ENCODE data around the gene SIRT6. TPM values are rescaled to one million over a fixed set of nuclear protein-coding genes. Genes with fewer than 3 reads are reported as not detected.

The SIRT6 gene
- total RNA-seq, 1 experiment from 2014 or later = 28.1 TPM

DNA sequence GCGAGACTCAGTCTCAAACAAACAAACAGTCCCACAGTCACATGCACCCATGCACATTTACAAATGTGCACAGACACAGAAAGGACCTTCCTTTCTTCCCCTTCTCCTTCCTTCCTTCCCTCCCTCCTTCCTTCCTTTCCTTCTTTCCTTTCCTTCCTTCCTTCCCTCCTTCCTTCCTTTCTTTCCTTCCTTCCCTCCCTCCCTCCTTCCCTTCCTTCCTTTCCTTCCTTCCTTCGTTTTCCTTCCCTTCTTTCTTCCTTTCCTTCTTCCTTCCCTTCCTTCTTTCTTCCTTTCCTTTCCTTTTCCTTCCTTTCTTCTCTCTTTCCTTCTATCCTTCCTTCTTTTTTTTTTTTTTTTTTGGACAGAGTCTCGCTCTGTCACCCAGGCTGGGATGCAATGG, 30.8 kb upstream of the SIRT6 start:
- POLR2A ChIA-PET = no interaction called here
- no peak for ATAC-seq

GRCh38 chr19:4210166-4210731, 27.9 kb upstream of the SIRT6 start:
- Mint-ChIP-seq H3K27me3 (ENCODE audit: low read depth) (no peaks in the 10 kb centered on the region), H3K36me3 (no peaks in the 10 kb centered on the region), H3K27ac (no peak overlapping the region), H3K9me3 (no peaks in the 10 kb centered on the region), H3K4me1 (peaks cover 3% of the 10 kb centered on the region; the same call in 1 of the 2 replicates), H3K4me3 (no peak overlapping the region)
- ATAC-seq = no peak
- DNase-seq (ENCODE audit: low spot score) = no peak
- POLR2A ChIA-PET = no interaction called here
- no peak for TF ChIP-seq ZNF416 (CRISPR knock-in tag; IDR thresholded peaks at IDR 0.05)
- TF ChIP-seq GTF2I (CRISPR knock-in tag; conservative IDR thresholded peaks at IDR 0.05) = 0 out of 2 replicates have a peak, but pooled peaks have one; percentile 64
- TF ChIP-seq HMGA2 (CRISPR knock-in tag; IDR thresholded peaks at IDR 0.05) = no peak
- TF ChIP-seq SP1 (CRISPR knock-in tag; conservative IDR thresholded peaks at IDR 0.05) = no peak
- CTCF ChIA-PET = interaction anchor here (2.1 kb wide), 1 partner anchor 70 kb away, joined by 6 read pairs; no protein-coding TSS in a partner anchor

More for the DNA sequence above, 30.8 kb upstream of the SIRT6 start:
- H3K27ac Mint-ChIP-seq = no peak overlapping the region
- H3K36me3 Mint-ChIP-seq = peaks cover 7% of the 10 kb centered on the region
- no peak for DNase-seq (ENCODE audit: low spot score)
- CTCF ChIA-PET = interaction anchor here (0.7 kb wide), 1 partner anchor 12 kb away, joined by 3 read pairs; no protein-coding TSS in a partner anchor
- H3K4me1 Mint-ChIP-seq = peaks cover 3% of the 10 kb centered on the region; the same call in 1 of the 2 replicates
- no peak for TF ChIP-seq ESRRA (CRISPR knock-in tag; IDR thresholded peaks at IDR 0.05; ENCODE audit: borderline replicate concordance)
- TF ChIP-seq, protein P1, sequence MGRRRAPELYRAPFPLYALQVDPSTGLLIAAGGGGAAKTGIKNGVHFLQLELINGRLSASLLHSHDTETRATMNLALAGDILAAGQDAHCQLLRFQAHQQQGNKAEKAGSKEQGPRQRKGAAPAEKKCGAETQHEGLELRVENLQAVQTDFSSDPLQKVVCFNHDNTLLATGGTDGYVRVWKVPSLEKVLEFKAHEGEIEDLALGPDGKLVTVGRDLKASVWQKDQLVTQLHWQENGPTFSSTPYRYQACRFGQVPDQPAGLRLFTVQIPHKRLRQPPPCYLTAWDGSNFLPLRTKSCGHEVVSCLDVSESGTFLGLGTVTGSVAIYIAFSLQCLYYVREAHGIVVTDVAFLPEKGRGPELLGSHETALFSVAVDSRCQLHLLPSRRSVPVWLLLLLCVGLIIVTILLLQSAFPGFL (CRISPR knock-in tag; IDR thresholded peaks at IDR 0.05; ENCODE audit: borderline replicate concordance) = no peak
- TF ChIP-seq, protein P2, sequence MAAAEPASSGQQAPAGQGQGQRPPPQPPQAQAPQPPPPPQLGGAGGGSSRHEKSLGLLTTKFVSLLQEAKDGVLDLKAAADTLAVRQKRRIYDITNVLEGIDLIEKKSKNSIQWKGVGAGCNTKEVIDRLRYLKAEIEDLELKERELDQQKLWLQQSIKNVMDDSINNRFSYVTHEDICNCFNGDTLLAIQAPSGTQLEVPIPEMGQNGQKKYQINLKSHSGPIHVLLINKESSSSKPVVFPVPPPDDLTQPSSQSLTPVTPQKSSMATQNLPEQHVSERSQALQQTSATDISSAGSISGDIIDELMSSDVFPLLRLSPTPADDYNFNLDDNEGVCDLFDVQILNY (CRISPR knock-in tag; IDR thresholded peaks at IDR 0.05) = no peak
- no peak for TF ChIP-seq IRF2 (CRISPR knock-in tag; IDR thresholded peaks at IDR 0.05; ENCODE audit: borderline replicate concordance, low read depth)
- TF ChIP-seq TP53 (CRISPR knock-in tag; IDR thresholded peaks at IDR 0.05) = no peak
- TF ChIP-seq FOXJ3 (CRISPR knock-in tag; IDR thresholded peaks at IDR 0.05; ENCODE audit: borderline replicate concordance) = no peak
- no peak for TF ChIP-seq TEAD1 (CRISPR knock-in tag; IDR thresholded peaks at IDR 0.05)
- TF ChIP-seq JUN (CRISPR knock-in tag; IDR thresholded peaks at IDR 0.05) = no peak
- TF ChIP-seq, protein P3, sequence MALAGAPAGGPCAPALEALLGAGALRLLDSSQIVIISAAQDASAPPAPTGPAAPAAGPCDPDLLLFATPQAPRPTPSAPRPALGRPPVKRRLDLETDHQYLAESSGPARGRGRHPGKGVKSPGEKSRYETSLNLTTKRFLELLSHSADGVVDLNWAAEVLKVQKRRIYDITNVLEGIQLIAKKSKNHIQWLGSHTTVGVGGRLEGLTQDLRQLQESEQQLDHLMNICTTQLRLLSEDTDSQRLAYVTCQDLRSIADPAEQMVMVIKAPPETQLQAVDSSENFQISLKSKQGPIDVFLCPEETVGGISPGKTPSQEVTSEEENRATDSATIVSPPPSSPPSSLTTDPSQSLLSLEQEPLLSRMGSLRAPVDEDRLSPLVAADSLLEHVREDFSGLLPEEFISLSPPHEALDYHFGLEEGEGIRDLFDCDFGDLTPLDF (CRISPR knock-in tag; IDR thresholded peaks at IDR 0.05) = no peak
- no peak for TF ChIP-seq ZNF219 (CRISPR knock-in tag; IDR thresholded peaks at IDR 0.05; ENCODE audit: borderline replicate concordance)
- no peak for TF ChIP-seq RELA (CRISPR knock-in tag; IDR thresholded peaks at IDR 0.05; ENCODE audit: borderline replicate concordance)
- TF ChIP-seq NFYB (CRISPR knock-in tag; conservative IDR thresholded peaks at IDR 0.05; ENCODE audit: low read depth) = no peak
- TF ChIP-seq SP1 (CRISPR knock-in tag; conservative IDR thresholded peaks at IDR 0.05) = no peak
- no peak for TF ChIP-seq ZNF232 (CRISPR knock-in tag; IDR thresholded peaks at IDR 0.05)
- no peak for TF ChIP-seq KAT7 (CRISPR knock-in tag; IDR thresholded peaks at IDR 0.05; ENCODE audit: borderline replicate concordance)
- TF ChIP-seq, protein P4, sequence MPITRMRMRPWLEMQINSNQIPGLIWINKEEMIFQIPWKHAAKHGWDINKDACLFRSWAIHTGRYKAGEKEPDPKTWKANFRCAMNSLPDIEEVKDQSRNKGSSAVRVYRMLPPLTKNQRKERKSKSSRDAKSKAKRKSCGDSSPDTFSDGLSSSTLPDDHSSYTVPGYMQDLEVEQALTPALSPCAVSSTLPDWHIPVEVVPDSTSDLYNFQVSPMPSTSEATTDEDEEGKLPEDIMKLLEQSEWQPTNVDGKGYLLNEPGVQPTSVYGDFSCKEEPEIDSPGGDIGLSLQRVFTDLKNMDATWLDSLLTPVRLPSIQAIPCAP (CRISPR knock-in tag; IDR thresholded peaks at IDR 0.05) = no peak
- TF ChIP-seq FOXP1 (CRISPR knock-in tag; IDR thresholded peaks at IDR 0.05; ENCODE audit: borderline replicate concordance) = no peak
- no peaks in the 10 kb centered on the region for H3K27me3 Mint-ChIP-seq (ENCODE audit: low read depth)
- no peak overlapping the region for H3K4me3 Mint-ChIP-seq
- peaks cover 8% of the 10 kb centered on the region for H3K9me3 Mint-ChIP-seq

All from WTC11 (cell line).